ENCODE data around the gene CCDC12. TPM values are rescaled to one million over a fixed set of nuclear protein-coding genes. Genes with fewer than 3 reads are reported as not detected.

Gene CCDC12
- polyA plus RNA-seq, 1 donor from 2014 or later = 151 TPM

DNA sequence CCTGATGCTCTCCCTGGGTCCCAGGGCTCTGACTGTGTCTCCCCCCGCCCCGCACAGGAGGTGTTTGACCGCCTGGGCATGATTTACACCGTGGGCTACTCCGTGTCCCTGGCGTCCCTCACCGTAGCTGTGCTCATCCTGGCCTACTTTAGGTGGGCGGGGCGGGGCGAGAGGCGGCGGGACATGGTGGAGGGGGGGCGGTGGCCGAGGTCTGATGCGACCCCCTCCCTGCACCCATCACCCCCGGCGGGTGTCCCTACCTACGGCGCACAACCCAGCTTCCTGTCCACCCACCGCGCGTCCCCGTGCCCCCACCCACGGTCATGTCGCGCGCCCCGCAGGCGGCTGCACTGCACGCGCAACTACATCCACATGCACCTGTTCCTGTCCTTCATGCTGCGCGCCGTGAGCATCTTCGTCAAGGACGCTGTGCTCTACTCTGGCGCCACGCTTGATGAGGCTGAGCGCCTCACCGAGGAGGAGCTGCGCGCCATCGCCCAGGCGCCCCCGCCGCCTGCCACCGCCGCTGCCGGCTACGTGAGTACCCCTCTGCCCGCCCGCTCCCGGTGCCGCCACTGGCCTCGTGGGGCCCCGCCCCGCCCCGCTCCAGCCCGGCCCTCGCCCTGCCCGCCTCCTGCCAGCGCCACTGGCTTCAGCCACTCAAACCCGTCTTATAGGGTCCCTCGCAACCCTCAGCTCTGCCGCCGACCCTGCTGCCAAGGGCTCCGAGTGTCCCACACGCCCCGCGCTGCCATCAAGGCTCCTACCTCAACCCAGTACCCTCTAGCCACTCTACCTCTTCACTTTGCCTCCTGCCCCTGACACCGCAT lies 78.0 kb downstream of the CCDC12 start:
- peak overlapping the region in 3 of 4 donors; percentile 39 to 55 (median 41) for H3K4me3 Mint-ChIP-seq
- peaks cover 0 to 2% (median 0%) of the 10 kb centered on the region in 3 donors for H3K9me3 Mint-ChIP-seq
- H3K4me1 Mint-ChIP-seq = peaks cover 0 to 9% (median 6%) of the 10 kb centered on the region in 3 donors
- H3K36me3 Mint-ChIP-seq = no peaks in the 10 kb centered on the region
- H3K27me3 Mint-ChIP-seq = peaks cover 16% of the 10 kb centered on the region
- no peak overlapping the region for H3K27ac Mint-ChIP-seq

GRCh38 chr3:46897829-46898320 lies 78.7 kb downstream of the CCDC12 start:
- Mint-ChIP-seq H3K27ac (no peak overlapping the region), H3K4me3 (peak overlapping the region in 2 of 4 donors; percentile 41 to 57), H3K36me3 (no peaks in the 10 kb centered on the region), H3K9me3 (peaks cover 0 to 2% (median 0%) of the 10 kb centered on the region in 3 donors), H3K4me1 (peaks cover 0 to 9% (median 6%) of the 10 kb centered on the region in 3 donors), H3K27me3 (peaks cover 22% of the 10 kb centered on the region)

- Mint-ChIP-seq H3K4me3 (no peak overlapping the region), H3K9me3 (peaks cover 0 to 2% (median 0%) of the 10 kb centered on the region in 3 donors)
Measured at GRCh38 chr3:46897031-46897430, 79.5 kb downstream of the CCDC12 start.

DNA sequence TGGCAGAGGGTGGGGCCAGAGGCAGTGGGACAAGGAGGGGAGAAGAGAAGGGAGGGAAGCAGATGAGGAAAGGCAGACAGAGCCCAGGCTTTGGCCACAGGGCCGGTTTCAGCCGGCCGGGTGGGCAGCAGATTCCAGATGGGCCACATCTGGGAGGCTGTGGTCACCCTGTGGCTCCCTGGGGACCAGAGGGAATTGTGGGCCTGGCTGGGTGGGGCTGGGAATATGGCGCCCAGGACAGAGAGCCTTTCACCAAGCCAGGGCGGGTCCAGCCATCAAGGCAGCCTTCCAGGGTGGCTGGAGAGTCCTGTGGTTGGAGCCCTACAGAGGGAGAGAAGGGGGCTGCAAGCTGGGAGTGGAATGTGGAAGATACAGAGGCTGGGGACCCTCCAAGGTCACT lies 80.2 kb downstream of the CCDC12 start:
- Mint-ChIP-seq H3K4me1 (peaks cover 0 to 14% (median 9%) of the 10 kb centered on the region in 3 donors), H3K4me3 (no peak overlapping the region), H3K9me3 (peaks cover 0 to 2% (median 0%) of the 10 kb centered on the region in 3 donors), H3K27me3 (peaks cover 35% of the 10 kb centered on the region), H3K27ac (peak overlapping the region in 1 of 3 donors; percentile 5), H3K36me3 (no peaks in the 10 kb centered on the region)

More at GRCh38 chr3:46897031-46897430, 79.5 kb downstream of the CCDC12 start:
- H3K36me3 Mint-ChIP-seq = no peaks in the 10 kb centered on the region
- H3K27ac Mint-ChIP-seq = no peak overlapping the region
- H3K27me3 Mint-ChIP-seq = peaks cover 29% of the 10 kb centered on the region
- peaks cover 0 to 9% (median 9%) of the 10 kb centered on the region in 3 donors for H3K4me1 Mint-ChIP-seq

DNA sequence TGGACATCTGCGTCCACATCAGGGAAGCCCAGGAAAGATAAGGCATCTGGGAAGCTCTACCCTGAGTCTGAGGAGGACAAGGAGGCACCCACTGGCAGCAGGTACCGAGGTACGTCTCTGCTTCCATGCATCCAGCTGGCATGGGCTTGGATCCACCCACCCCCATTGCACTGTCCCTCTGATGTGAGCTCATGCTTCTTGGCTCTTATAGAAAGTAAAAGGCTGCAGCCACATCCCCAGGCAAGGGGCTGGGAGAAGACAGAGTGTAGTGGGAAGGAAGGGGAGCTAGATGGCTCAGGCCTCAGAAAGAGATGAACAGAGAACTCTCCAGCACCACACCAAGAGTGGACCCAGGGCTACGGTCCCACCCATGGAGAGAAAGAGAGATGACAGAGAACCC lies 80.8 kb downstream of the CCDC12 start:
- peaks cover 0 to 2% (median 0%) of the 10 kb centered on the region in 3 donors for H3K9me3 Mint-ChIP-seq
- peaks cover 40% of the 10 kb centered on the region for H3K27me3 Mint-ChIP-seq
- no peak overlapping the region for H3K27ac Mint-ChIP-seq
- no peak overlapping the region for H3K4me3 Mint-ChIP-seq
- no peaks in the 10 kb centered on the region for H3K36me3 Mint-ChIP-seq
- peaks cover 0 to 14% (median 9%) of the 10 kb centered on the region in 3 donors for H3K4me1 Mint-ChIP-seq

DNA sequence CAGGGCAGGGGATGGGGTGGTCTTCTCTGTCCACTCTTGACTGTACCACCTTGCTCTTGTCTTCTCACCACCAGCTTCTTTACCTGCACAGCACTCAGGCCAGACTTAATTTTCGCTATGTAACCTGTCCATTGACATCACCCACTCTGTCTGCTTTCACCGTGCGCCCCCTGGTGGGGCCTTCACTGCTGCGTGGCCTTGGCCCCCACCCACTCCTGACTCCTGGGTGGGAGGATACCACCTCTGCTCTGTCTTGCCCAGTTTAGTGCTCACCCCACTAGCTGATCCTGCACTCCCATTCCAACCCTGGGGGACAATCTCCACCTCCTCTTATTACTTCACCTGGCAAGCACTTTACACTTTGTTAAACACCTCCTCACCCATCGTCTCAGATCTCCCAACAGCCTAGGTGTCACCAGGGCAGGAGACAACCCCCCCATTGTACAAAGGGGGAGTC lies 81.3 kb downstream of the CCDC12 start:
- peaks cover 0 to 2% (median 0%) of the 10 kb centered on the region in 3 donors for H3K9me3 Mint-ChIP-seq
- peak overlapping the region in 1 of 4 donors; percentile 3 for H3K4me3 Mint-ChIP-seq
- peaks cover 43% of the 10 kb centered on the region for H3K27me3 Mint-ChIP-seq
- H3K27ac Mint-ChIP-seq = no peak overlapping the region
- H3K36me3 Mint-ChIP-seq = no peaks in the 10 kb centered on the region
- H3K4me1 Mint-ChIP-seq = peaks cover 0 to 14% (median 9%) of the 10 kb centered on the region in 3 donors

DNA sequence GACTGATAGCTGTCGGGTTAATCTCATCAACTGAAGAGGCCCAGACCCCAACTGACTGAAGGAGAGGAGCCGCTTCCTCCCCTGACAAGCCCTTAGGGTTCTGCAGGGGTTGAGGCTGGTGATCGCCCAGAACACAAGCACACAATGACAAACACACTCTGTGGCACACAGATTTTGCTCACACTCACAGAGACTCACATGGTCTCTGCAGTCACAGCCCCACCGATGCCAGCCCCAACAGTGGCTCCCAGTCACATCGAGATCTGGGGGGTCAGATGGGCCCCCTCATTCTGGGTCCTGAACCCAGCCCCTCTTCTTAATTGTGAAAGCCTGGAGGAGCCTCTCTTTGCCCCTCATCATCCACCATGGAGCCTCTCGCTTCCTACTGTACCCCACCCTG lies 82.3 kb downstream of the CCDC12 start:
- Mint-ChIP-seq H3K4me1 (peaks cover 0 to 14% (median 9%) of the 10 kb centered on the region in 3 donors), H3K9me3 (peaks cover 0 to 2% (median 0%) of the 10 kb centered on the region in 3 donors), H3K27ac (no peak overlapping the region), H3K4me3 (peak overlapping the region in 1 of 4 donors; percentile 58), H3K27me3 (peaks cover 47% of the 10 kb centered on the region), H3K36me3 (no peaks in the 10 kb centered on the region)

GRCh38 chr3:46893763-46894162 lies 82.8 kb downstream of the CCDC12 start:
- H3K27me3 Mint-ChIP-seq = peaks cover 45% of the 10 kb centered on the region
- H3K36me3 Mint-ChIP-seq = no peaks in the 10 kb centered on the region
- peaks cover 0 to 14% (median 8%) of the 10 kb centered on the region in 3 donors for H3K4me1 Mint-ChIP-seq
- H3K27ac Mint-ChIP-seq = no peak overlapping the region
- peaks cover 0 to 2% (median 0%) of the 10 kb centered on the region in 3 donors for H3K9me3 Mint-ChIP-seq
- peak overlapping the region in 1 of 4 donors; percentile 67 for H3K4me3 Mint-ChIP-seq

- peaks cover 0 to 2% (median 0%) of the 10 kb centered on the region in 3 donors for H3K9me3 Mint-ChIP-seq
- H3K27ac Mint-ChIP-seq = no peak overlapping the region
- peaks cover 0 to 14% (median 5%) of the 10 kb centered on the region in 3 donors for H3K4me1 Mint-ChIP-seq
- no peaks in the 10 kb centered on the region for H3K36me3 Mint-ChIP-seq
- peaks cover 43% of the 10 kb centered on the region for H3K27me3 Mint-ChIP-seq
- peak overlapping the region in 2 of 4 donors; percentile 27 to 82 for H3K4me3 Mint-ChIP-seq
Measured at GRCh38 chr3:46893146-46893748, 83.3 kb downstream of the CCDC12 start.

DNA sequence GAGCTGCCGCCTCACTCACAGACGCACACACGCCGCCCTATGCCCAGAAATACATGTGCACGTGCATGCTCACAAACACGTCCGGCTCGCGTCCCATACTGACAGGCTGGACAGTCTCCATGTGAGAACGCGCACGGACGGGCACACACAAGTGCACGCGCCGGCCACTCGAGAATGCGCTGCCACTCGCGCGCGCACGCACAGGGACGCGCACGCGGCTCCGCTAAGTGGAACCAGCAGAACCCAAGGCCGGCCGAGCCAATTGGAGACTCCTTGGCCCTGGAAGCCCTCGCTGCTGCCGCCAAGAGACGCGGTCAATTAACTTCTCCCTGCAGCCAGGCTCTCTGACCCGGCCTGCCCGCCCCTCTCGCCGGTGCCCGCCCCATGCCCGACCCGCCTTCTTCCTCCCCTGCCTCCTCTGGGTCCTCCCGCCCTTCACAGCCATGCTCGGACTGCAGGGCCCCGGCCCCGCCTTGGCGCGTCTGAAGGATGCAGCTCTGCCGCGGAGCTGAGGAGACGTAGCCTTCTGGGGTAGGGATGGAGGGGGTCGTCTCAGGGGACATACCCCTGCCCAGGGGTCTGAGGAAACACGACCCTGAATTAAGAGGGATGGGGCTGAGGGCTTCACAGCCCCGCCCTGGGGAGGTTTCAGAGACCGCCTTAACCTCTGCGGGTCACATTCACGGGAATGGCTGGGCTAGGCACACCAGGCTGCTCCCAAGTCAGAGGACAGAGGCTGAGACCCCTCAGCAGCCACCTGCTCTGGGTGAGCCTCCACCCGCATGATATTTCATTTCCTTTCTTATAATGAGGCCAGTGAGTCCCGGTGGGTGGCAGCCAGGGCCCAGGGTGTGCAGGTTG lies 84.0 kb downstream of the CCDC12 start:
- H3K4me1 Mint-ChIP-seq = peaks cover 0 to 12% (median 2%) of the 10 kb centered on the region in 3 donors
- peak overlapping the region in 1 of 3 donors; percentile 4 for H3K27ac Mint-ChIP-seq
- peaks cover 38% of the 10 kb centered on the region for H3K27me3 Mint-ChIP-seq
- no peaks in the 10 kb centered on the region for H3K36me3 Mint-ChIP-seq
- peaks cover 0 to 2% (median 0%) of the 10 kb centered on the region in 3 donors for H3K9me3 Mint-ChIP-seq
- peak overlapping the region; percentile 30 to 82 (median 70) for H3K4me3 Mint-ChIP-seq

DNA sequence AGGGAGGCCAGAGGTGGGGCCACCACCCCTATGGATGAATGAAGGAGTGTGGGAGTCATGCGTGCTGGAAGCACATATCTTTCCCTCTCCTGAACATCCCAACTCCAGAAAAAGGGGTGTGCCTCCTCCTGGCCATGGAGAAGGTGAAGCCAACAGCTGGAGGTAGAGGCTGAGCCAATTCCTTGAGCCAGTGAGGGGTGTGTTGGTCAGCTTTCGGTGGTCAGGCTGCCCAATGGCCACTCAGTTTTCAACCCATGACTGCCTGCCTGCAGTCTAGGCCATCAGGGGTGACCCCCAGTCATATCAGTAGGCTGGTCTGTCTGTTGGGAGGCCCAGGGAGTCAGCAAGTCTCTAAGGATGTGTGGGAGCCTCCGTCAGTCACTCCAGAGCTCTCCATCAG lies 85.4 kb downstream of the CCDC12 start:
- H3K36me3 Mint-ChIP-seq = no peaks in the 10 kb centered on the region
- H3K4me1 Mint-ChIP-seq = peaks cover 0 to 12% (median 2%) of the 10 kb centered on the region in 3 donors
- H3K4me3 Mint-ChIP-seq = peak overlapping the region in 1 of 4 donors; percentile 33
- peaks cover 0 to 2% (median 0%) of the 10 kb centered on the region in 3 donors for H3K9me3 Mint-ChIP-seq
- H3K27ac Mint-ChIP-seq = no peak overlapping the region
- peaks cover 36% of the 10 kb centered on the region for H3K27me3 Mint-ChIP-seq

GRCh38 chr3:46890132-46890531 lies 86.4 kb downstream of the CCDC12 start:
- H3K27me3 Mint-ChIP-seq = peaks cover 38% of the 10 kb centered on the region
- H3K4me3 Mint-ChIP-seq = no peak overlapping the region
- H3K36me3 Mint-ChIP-seq = no peaks in the 10 kb centered on the region
- no peak overlapping the region for H3K27ac Mint-ChIP-seq
- peaks cover 0 to 2% (median 0%) of the 10 kb centered on the region in 3 donors for H3K9me3 Mint-ChIP-seq
- peaks cover 0 to 10% (median 1%) of the 10 kb centered on the region in 3 donors for H3K4me1 Mint-ChIP-seq

DNA sequence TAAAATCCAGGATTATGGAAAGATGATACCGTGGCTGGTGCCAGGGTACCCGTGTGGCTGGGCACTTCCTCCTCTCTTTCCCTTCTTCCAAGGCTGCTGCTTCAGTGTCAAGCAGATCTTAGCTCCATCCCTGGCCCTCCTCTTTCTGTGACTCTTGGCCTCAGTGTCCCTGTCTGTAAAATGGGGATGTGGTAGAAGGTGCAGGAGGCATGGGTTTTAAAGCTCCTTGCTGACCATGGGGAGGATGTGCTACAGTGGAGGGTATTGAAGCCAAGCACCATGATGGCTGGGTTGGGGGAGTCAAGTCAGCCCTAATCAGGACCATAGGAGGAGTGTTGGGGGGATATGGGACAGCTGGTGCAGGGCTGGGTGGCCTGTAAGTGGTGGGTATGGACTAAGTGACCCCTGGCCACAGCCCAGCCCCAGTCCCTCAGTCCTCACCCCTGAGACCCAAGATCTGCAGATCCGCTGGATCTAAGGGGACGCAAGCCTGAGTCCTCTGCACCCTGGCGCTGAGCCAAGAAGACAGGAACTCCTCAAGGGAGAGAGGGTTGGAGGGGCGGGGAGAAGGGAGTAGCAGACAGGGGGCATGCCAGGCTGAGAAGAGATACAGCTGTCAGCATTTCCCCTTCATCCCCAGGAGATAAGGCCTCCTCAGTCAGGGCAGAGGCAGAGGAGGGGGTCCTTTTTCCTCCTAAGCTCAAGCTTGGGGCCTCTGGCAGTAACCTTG lies 87.0 kb downstream of the CCDC12 start:
- Mint-ChIP-seq H3K9me3 (no peaks in the 10 kb centered on the region), H3K36me3 (no peaks in the 10 kb centered on the region), H3K4me3 (no peak overlapping the region), H3K4me1 (peaks cover 0 to 10% (median 0%) of the 10 kb centered on the region in 3 donors), H3K27me3 (peaks cover 38% of the 10 kb centered on the region), H3K27ac (peak overlapping the region in 1 of 3 donors; percentile 62)

Measured in IgD-negative memory B cell (primary cell).